NCI-H1417 treated with DMSO at 0.1 percent for 48 hours (cell line): ENCODE measurements around the gene CTRL.

ENCODE experiments used
- DNase-seq: peaks from one replicate; lab custom pipeline; 2025; lab: John Stamatoyannopoulos, UW

Gene CTRL

GRCh38 chr16:67892375-67892774 lies 39.3 kb downstream of the CTRL start:
- no peak for DNase-seq

DNA sequence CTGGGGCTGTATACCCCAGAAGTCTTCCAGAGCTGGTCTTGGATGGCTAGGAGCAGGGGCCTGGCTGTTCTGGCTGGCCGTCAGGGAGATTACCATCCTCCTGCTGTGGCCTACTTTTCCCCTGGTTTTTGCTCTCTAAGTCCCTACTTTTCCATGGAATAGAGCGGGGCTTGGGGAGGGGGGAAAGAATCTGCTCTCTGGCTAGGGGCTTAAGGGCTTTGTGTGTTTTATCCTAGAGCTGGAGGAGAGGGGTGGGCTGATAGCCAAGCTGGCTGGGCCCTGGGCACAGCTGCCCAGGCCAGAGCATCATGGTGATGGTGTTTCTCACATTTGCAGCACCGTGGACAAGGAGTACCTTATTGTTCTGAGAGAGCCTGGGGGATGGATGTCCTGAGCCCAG lies 43.3 kb downstream of the CTRL start:
- DNase-seq: no peak

- DNase-seq: no peak
These were observed 45.3 kb downstream of the CTRL start for GRCh38 chr16:67886387-67886786.

DNA sequence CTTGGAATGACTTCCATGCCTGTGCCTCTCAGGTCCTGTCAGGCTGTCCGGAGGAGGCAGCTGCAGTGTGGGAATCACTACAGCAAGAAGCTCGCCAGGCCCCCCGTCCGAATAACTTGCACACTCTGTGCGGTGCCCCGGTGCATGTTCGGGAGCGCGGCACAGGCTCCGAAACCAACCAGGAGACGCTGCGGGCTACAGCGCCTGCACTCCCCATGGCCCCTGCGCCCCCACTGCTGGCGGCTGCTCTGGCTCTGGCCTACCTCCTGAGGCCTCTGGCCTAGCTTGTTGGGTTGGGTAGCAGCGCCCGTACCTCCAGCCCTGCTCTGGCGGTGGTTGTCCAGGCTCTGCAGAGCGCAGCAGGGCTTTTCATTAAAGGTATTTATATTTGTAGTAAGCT lies 45.7 kb downstream of the CTRL start:
- DNase-seq: no peak

DNA sequence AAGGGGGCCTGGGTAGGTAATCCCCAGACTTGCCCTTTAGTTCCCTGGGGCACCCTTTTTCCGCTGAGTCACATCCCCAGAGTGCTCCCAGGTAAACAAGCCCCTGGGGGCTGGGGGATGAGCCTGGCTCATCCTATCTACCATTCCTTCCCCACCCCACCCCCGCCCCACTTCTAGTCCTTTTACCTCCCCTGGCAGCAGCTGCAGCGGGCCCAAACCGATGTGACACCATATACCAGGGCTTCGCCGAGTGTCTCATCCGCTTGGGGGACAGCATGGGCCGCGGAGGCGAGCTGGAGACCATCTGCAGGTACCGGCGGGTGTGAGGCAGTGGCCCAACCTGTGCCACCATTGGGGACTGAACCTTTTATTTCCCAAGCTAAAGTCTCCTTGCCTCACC lies 46.1 kb downstream of the CTRL start:
- no peak for DNase-seq

DNA sequence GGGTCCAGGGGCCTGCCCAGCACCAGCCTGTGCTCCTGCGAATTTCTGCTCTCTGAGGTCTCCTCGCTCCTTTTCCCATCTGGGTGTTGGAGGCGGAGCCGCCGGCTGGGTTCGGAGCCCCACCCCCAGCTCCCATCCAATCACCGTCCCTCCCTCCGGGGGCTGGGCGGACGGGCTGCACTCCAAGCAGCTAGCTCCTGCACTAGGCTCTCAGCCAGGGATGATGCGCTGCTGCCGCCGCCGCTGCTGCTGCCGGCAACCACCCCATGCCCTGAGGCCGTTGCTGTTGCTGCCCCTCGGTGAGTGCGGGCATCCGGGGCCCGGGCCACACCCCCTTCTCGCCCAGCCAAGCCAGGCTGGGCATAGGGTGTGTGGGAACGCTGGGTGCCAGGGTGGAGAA lies 47.0 kb downstream of the CTRL start, which contains the start of gene NRN1L:
NRN1L (plus strand) TSS at position 202 of the 400 bp plus-strand sequence; CDS start at position 221, 19 bp downstream.
- DNase-seq: no peak

- no peak for DNase-seq
These were observed 47.8 kb downstream of the CTRL start for GRCh38 chr16:67883872-67884261.

- no peak for DNase-seq
These were observed 48.4 kb downstream of the CTRL start for GRCh38 chr16:67883146-67883871.

DNA sequence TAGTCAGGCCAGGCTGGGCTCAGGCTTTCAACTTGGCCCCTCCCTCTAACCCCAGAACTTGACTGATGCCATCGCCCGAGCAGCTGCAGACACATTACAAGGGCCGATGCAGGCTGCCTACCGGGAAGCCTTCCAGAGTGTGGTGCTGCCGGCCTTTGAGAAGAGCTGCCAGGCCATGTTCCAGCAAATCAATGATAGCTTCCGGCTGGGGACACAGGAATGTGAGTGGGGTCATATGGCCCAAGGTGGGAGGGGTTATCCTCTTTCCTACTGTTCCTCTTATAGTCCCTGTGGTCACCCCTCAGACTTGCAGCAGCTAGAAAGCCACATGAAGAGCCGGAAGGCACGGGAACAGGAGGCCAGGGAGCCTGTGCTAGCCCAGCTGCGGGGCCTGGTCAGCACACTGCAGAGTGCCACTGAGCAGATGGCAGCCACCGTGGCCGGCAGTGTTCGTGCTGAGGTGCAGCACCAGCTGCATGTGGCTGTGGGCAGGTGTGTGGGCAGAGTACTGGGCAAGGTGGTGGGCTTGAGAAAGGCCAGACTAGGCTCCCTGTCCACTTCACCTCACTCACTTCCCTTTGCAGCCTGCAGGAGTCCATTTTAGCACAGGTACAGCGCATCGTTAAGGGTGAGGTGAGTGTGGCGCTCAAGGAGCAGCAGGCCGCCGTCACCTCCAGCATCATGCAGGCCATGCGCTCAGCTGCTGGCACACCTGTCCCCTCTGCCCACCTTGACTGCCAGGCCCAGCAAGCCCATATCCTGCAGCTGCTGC lies 49.1 kb downstream of the CTRL start:
- no peak for DNase-seq

GRCh38 chr16:67881621-67882161 lies 50.0 kb downstream of the CTRL start:
- no peak for DNase-seq

DNA sequence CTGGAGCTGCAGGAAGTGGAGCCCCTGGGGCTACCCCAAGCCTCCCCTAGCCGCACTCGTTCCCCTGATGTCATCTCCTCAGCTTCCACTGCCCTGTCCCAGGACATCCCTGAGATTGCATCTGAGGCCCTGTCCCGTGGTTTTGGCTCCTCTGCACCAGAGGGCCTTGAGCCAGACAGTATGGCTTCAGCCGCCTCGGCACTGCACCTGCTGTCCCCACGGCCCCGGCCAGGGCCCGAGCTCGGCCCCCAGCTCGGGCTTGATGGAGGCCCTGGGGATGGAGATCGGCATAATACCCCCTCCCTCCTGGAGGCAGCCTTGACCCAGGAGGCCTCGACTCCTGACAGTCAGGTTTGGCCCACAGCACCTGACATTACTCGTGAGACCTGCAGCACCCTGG lies 51.1 kb downstream of the CTRL start:
- DNase-seq: no peak

DNA sequence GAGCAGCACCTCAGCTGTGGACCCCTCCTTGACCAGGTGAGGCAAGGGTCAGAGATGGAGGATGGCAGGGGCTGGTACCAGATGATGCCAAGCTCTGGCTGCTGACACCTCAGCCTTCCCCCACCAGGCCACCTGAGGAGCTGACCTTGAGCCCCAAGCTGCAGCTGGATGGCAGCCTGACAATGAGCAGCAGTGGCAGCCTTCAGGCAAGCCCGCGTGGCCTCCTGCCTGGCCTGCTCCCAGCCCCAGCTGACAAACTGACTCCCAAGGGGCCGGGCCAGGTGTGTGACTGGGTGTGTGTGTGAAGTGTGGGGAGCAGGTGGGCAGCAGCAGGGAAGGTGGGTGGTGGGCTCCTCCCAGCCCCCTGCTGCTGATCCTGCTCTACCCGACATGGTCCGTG lies 51.7 kb downstream of the CTRL start:
- DNase-seq: no peak
